GM18502 (cell line): Measurements from ENCODE around the gene DENND1A.
"Not testable (repeated sequence)": the region's sequence is repeated elsewhere in the genome, so short reads cannot be mapped to it uniquely, and the experiment has no call there.

Experiments used
- ATAC-seq: cut with Tn5 transposase; IDR thresholded peaks from one replicate; pipeline ENCODE4 v1.9.1; 2021; ENCODE audit warnings: mild to moderate bottlenecking; ENCODE audit not compliant: unreplicated experiment, poor library complexity

Gene DENND1A

GRCh38 chr9:123637606-123637944, 292.4 kb downstream of the DENND1A start:
- no peak for ATAC-seq

GRCh38 chr9:123636805-123637204, 293.1 kb downstream of the DENND1A start:
- ATAC-seq: not testable (repeated sequence)

- ATAC-seq: no peak
These were observed 298.1 kb downstream of the DENND1A start for GRCh38 chr9:123631862-123632261.

- no peak for ATAC-seq
These were observed 299.7 kb downstream of the DENND1A start for GRCh38 chr9:123630233-123630632.

GRCh38 chr9:123629531-123629930, 300.4 kb downstream of the DENND1A start:
- no peak for ATAC-seq

- no peak for ATAC-seq
These were observed 307.1 kb downstream of the DENND1A start for GRCh38 chr9:123622711-123623241.

GRCh38 chr9:123620239-123620638, 309.7 kb downstream of the DENND1A start:
- ATAC-seq: no peak

GRCh38 chr9:123617952-123618678, 311.8 kb downstream of the DENND1A start:
- no peak for ATAC-seq

- ATAC-seq: no peak
These were observed 312.6 kb downstream of the DENND1A start for GRCh38 chr9:123617286-123617685.

GRCh38 chr9:123616707-123617106, 313.2 kb downstream of the DENND1A start:
- ATAC-seq: no peak

GRCh38 chr9:123615381-123615780, 314.5 kb downstream of the DENND1A start:
- ATAC-seq: no peak

- no peak for ATAC-seq
These were observed 315.3 kb downstream of the DENND1A start for GRCh38 chr9:123614306-123615263.

GRCh38 chr9:123611226-123611625, 318.7 kb downstream of the DENND1A start:
- ATAC-seq: no peak

GRCh38 chr9:123609844-123610243, 320.1 kb downstream of the DENND1A start:
- no peak for ATAC-seq

GRCh38 chr9:123608104-123608503, 321.8 kb downstream of the DENND1A start:
- peak; percentile 98 for ATAC-seq

GRCh38 chr9:123607479-123607878, 322.4 kb downstream of the DENND1A start:
- ATAC-seq: no peak

GRCh38 chr9:123606141-123606540, 323.8 kb downstream of the DENND1A start:
- no peak for ATAC-seq

GRCh38 chr9:123605286-123605685, 324.6 kb downstream of the DENND1A start:
- ATAC-seq: no peak

GRCh38 chr9:123604861-123605260, 325.1 kb downstream of the DENND1A start:
- ATAC-seq: no peak

- no peak for ATAC-seq
These were observed 328.1 kb downstream of the DENND1A start for GRCh38 chr9:123601828-123602227.

- no peak for ATAC-seq
These were observed 330.1 kb downstream of the DENND1A start for GRCh38 chr9:123599781-123600180.
